ENCODE measurements around the gene AP4M1. TPM values are rescaled to one million over a fixed set of nuclear protein-coding genes. Genes with fewer than 3 reads are reported as not detected.

The AP4M1 gene
- total and polyA plus RNA-seq, 9 of the 15 experiments (the other 6 are each of a cell fraction or from before 2014, with no cell fraction given) = 1.3 to 30.9 (median 14.1) TPM

GRCh38 chr7:100130608-100131453 lies 29.4 kb downstream of the AP4M1 start (continued):
- TF ChIP-seq E2F6 (IDR thresholded peaks at IDR 0.05; ENCODE audit: borderline replicate concordance in 1 of 2, extremely low read depth in 1 of 2, insufficient read depth in 1 of 2, insufficient read length in 1 of 2, low read depth in 1 of 2, low read length in 1 of 2, poor library complexity in 1 of 2, severe bottlenecking in 1 of 2) (peak in 1 of 2 experiments; percentile 30), ZNF592 (IDR thresholded peaks at IDR 0.05) (no peak), RBM25 (IDR thresholded peaks at IDR 0.05; ENCODE audit: low read depth, low read length, severe bottlenecking) (peak; percentile 14), HNRNPL (IDR thresholded peaks at IDR 0.05; ENCODE audit: low read depth, low read length) (no peak), MCM3 (IDR thresholded peaks at IDR 0.05) (no peak), NCOR1 (IDR thresholded peaks at IDR 0.05) (no peak), ZNF165 (CRISPR knock-in tag; IDR thresholded peaks at IDR 0.05; ENCODE audit: borderline replicate concordance) (no peak), NONO (IDR thresholded peaks at IDR 0.05; ENCODE audit: low read depth in 2 of 2, low read length in 1 of 2) (no peak), ZNF184 (CRISPR knock-in tag; IDR thresholded peaks at IDR 0.05) (no peak), SIN3B (IDR thresholded peaks at IDR 0.05; ENCODE audit: low read depth) (no peak), ZC3H11A (IDR thresholded peaks at IDR 0.05; ENCODE audit: low read depth, low read length) (peak; percentile 38; the same call in 1 of the 2 replicates), MLLT1 (IDR thresholded peaks at IDR 0.05) (peak; percentile 85 to 86; a peak in 2 of 4 replicates), E4F1 (CRISPR knock-in tag; IDR thresholded peaks at IDR 0.05; ENCODE audit: borderline replicate concordance) (no peak), ZNF384 (IDR thresholded peaks at IDR 0.05; ENCODE audit: low read depth, low read length) (no peak)

All from K562 (cell line).